NCI-H2029 treated with DMSO at 0.1 percent for 48 hours (cell line): ENCODE data around the gene HK1.
A peak's percentile ranks its signal among the peaks of the same experiment; 100 is the strongest.
"Not testable (repeated sequence)": the region's sequence is repeated elsewhere in the genome, so short reads cannot be mapped to it uniquely, and the experiment has no call there.

Experiments used
- DNase-seq: peaks from one replicate; lab custom pipeline; 2025; lab: John Stamatoyannopoulos, UW

The HK1 gene

DNA sequence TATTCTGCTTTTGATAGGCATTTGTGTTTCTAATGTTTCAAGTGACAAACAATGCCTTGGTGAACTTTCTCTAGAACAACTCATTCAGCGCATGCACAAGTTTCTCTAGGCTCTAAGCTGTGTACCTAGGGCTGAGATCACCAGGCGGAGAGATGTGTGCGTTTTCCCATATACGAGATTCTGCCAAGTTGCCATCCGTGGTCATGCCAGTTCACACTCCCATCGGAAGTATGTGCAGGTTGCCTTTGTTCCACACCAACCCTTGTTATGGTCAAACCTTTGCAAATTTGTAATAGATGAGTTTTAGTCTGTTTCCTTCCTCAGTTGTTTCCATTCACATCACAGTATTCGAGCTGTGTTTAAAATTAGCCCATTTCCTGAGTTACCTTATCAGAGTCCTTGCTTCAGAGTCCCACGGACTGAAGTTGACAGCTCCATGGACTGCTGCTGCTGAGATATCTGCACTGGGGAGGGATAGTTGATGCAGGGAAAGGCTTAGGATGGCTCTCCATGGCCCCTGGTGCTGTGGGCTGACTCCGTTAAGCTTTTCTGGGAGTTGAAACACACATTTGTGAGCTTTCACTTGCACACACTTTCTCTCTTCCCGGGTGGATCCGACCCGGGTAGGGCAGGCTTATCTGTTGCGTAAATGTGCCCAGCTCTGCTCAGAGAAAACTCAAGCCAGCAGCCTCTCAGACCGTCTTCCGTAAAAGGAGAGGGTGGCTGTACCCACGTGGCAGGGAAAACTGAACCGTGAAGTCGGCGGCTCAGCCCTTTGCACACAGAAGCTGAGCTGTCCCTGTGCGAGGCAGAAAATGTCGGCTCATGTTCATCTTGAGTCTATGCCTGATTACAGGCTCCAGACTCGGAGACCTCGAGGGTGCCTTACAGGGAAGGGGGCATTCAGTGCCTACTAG lies 49.4 kb downstream of the HK1 start:
- DNase-seq: peak; percentile 56

DNA sequence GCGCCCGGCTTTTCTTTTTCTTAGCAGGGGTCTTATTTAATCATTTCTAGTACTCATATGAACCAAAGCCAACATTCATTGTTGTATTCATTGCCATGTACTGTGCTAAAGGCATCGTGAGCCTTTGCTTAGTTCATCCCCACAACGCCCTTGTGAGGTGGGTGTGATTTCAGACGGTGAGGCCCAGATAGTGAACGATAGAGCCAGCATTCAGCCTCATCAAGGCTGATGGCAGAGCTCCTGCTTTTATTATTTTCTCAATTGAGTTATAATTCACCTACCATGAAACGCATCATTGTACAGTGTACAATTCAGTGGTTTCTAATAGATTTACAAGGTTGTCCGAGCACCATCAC lies 50.1 kb downstream of the HK1 start:
- DNase-seq: peak; percentile 56

DNA sequence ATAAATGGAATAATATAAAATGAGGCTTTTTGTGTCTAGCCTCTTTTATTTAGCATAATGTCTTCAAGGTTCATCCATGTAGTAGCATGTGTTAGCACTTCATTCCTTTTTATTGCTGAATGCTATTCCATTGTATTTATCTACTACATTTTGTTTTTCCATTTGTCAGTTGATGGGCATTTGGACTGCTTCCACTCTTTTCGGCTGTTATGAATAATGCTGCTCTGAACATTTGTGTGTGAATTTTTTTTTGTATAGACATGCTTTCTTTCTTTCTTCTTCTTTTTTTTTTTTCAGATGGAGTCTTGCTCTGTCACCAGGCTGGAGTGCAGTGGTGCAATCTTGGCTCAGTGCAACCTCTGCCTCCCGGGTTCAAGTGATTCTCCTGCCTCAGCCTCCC lies 50.6 kb downstream of the HK1 start:
- not testable (repeated sequence) for DNase-seq

DNA sequence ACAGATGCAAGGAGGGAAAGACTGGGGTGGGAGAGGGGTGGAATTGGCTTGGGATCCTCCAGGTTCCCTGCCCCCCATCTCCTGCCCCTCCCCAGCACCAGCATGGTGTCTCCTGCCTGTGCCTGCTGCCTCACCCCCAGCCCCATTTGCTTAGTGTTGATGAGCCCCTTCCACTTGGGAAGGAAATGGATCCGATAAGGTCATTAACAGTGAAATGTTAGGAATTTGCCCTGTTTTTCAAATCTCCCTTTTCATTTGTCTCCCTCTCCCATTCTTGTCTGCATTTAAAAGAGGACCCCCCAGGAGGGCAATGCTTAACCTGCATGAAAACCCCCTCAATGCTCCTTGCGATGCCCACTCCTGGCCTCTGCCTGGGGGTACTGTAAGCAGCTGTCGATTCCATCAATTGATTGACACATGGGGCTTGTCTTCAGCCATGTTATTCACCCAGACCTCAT lies 51.5 kb downstream of the HK1 start:
- DNase-seq: no peak

DNA sequence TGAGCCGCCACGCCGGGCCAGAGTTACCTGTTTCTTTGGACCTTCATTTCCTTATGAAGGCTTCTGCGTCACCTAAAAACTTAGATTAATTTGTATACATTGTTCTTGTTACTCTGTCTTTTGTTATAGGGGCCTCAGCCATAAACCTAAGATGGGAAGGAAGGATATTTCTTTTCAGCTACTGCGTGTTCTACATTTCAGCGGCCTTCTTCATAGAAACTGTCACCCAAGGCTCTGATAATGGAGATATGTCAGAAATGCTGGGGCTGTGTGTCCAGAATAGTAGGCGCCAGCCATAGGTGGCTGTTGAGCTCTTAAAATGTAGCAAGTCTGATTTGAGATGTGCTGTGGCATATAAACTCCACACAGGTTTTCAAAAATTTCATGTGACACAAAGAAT lies 52.9 kb downstream of the HK1 start:
- DNase-seq: no peak

DNA sequence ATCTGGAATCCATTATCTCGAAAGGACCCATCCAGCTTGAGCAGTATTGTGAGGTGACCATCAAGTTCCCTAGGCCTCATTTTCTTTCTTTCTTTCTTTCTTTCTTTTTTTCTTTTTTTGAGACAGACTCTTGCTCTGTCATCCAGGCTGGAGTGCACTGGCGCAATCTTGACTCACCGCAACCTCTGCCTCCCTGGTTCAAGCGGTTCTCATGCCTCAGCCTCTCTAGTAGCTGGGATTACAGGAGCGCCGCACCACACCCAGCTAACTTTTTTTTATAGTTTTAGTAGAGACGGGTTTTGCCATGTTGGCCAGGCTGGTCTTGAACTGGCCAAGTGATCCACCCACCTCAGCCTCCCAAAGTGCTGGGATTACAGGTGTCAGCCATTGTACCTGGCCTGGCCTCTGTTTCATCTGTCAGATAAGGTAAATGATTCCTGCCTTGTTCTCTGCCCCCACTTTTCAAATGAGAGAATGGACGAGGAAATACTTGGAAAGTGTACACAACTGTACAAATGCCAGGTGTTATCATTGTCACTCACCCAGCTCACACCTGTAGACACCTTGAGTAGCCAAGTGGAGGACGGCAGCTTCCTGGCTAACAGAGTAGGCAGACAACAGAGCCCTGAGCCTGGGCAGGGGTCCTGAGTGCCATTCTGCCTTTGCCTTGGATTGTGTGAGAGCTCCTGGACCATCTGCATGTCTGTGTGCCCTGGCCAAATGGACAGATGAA lies 54.1 kb downstream of the HK1 start:
- peak; percentile 44 for DNase-seq

GRCh38 chr10:69333205-69333604 lies 54.9 kb downstream of the HK1 start:
- no peak for DNase-seq

GRCh38 chr10:69333865-69334301 lies 55.6 kb downstream of the HK1 start:
- DNase-seq: not testable (repeated sequence)

- DNase-seq: no peak
Observed at GRCh38 chr10:69334302-69335062, 56.2 kb downstream of the HK1 start.

- no peak for DNase-seq
Observed at GRCh38 chr10:69335063-69335587, 56.8 kb downstream of the HK1 start.

DNA sequence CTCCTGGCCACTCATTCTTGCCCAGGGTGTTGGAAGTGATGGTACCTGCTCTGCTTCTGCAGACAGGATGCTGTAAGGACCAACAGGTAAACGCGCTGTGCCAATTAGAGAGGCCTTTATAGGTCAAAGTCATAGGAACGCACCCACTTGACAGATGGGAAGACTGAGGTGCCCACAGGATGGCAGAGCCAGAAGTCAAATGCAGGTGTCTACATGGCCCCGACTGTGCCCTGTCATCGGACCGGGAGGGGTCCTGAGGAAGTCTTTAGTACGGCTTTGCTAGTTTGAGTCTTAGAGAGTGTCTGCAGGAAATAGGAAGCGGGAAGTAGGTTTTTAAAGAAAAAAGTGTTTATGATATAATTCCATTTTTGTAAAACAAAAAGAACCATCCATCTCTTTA lies 57.3 kb downstream of the HK1 start:
- DNase-seq: no peak

GRCh38 chr10:69336952-69337295 lies 58.6 kb downstream of the HK1 start:
- DNase-seq: no peak

GRCh38 chr10:69337296-69338132 lies 59.2 kb downstream of the HK1 start:
- DNase-seq: no peak

DNA sequence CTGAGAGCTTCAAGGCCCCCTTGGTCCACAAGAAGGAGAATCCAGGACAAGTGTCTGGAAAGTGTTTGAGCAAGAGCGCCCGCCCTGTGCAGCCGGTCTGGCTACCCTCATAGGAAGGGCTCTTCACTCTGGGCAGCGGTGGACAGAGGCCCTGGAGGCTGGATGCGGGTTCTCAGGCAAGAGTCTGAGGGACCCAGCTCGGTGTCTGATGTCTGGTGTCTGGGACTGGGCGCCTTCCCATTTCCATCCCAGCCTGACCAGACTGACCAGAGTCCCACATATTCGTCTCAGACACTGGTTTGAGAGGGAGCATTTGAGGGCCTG lies 59.8 kb downstream of the HK1 start:
- no peak for DNase-seq

DNA sequence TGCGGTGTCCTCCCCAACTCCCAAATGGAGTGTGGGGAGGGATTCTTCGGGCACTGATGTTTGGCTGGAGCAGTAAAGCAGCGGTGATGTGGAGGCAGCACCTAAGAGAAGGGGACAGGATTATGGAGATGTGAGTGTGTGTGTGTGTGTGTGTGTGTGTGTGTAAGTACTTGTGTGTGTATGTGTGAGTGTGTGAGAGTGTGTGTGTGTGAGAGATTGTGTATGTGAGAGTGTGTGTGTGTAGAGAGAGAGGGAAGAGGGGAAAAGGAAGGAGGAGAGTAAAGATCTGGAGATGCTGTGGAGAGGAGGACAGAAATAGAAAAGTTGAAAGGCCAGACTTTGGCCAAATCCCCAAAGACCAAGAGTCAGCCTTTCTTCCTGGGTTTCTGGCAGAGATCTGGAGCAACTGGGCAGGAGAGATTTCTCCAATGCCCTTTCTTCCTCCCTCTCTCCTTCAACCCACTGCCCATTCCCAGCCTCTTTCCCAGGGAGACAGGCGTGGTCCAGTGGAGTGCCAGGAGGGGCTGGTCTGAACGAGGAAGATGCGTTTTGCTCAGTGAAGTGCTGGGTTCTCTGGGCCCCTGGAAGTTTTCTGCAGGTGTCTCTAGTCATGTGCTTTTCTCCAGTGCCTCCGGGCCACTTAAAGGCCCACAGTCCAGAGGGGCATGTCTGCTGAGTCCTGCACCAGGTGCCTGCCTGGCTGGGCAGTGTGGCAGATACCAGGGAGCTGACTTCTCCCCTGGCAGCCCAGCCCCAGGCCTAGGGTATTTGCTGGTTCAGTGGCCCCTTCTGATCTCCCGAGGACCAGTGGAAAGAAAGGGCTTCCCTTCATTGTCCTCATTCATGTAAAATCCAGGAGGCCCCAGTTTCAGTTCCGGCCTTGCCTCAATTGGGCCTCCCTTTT lies 60.5 kb downstream of the HK1 start:
- DNase-seq: no peak

GRCh38 chr10:69340695-69341094 lies 62.4 kb downstream of the HK1 start:
- no peak for DNase-seq

DNA sequence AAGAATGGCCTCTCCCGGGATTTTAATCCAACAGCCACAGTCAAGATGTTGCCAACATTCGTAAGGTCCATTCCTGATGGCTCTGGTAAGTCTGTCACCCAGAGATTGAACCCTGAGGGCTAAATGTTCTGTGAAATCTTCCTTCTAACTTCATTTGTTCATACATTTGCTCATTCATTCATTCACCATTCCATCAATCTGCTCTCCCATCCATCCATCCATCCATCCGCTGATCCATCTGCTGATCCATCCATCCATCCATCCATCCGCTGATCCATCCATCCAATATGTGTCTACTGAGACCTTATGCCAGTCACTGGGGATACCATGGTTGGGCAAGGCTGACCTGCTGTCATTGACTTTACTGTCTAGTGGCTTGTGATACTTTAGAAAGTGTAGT lies 65.6 kb downstream of the HK1 start:
- DNase-seq: no peak

DNA sequence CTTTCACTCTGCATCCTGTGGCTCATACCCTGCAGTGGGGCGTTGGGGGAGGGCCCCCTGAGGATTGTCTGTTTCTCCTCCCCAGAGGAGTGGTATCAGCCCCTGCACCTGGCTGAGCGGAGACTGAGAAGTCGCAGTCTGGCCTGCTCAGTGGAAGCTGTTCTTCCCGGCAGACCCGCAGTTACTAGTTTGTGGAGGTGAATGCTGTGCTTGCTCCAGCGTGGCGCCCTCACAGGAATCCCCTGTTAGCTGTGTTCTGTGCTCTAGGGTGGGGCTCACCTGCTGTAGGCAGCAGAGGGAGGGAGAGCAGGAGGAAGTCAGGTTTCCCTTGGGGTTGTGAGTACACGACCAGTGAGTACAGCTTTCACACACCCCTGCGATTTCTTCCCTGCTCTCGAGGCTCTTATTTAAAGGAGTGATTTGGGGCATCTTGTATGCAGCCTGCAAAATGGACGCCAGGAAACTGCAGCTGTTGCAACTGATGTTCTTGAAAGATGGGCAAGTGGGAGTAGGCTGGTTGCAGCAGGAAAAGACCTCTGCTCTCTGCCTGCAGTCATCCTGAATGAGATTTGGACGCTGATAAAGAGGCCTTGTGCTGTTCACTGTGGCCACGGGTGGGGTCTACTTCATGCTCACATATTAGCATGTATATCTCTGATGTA lies 66.4 kb downstream of the HK1 start:
- no peak for DNase-seq

GRCh38 chr10:69345402-69345801 lies 67.1 kb downstream of the HK1 start:
- peak; percentile 92 for DNase-seq

GRCh38 chr10:69345890-69346474 lies 67.7 kb downstream of the HK1 start:
- DNase-seq: no peak
